Activated T-cell treated with anti-CD3 and anti-CD28 coated beads, Interleukin-2, amount 50 U/mL, for 72 hours (primary cell): ENCODE measurements around the gene ANKFY1. TPM values are rescaled to one million over a fixed set of nuclear protein-coding genes. Genes with fewer than 3 reads are reported as not detected.

ENCODE experiments used
- ATAC-seq, 2 donors: fragments of 150-1000 bp; cut with Tn5 transposase; replicated peaks in 1 of 2; 2 replicates each; pipeline ENCODE4 v1.10.0; 2021; ENCODE audit warnings: moderate library complexity in 2 of 2, mild to moderate bottlenecking in 1 of 2
- DNase-seq, 2 donors: peaks; one replicate each; pipeline ENCODE4 v3.0.0; 2021 to 2022; ENCODE audit warnings: mixed read lengths in 1 of 2
- H3K27ac Mint-ChIP-seq: one replicate; pipeline ENCODE4 v1.8.0; 2022; ENCODE audit warnings: mild to moderate bottlenecking, moderate library complexity, mixed read lengths
- H3K27me3 Mint-ChIP-seq: one replicate; pipeline ENCODE4 v1.8.0; 2022; ENCODE audit warnings: low read depth, mixed read lengths
- H3K36me3 Mint-ChIP-seq, 2 donors: one replicate each; pipeline ENCODE4 v1.8.0; 2022; ENCODE audit warnings: mixed read lengths in 2 of 2, mild to moderate bottlenecking in 1 of 2; ENCODE audit not compliant: insufficient read depth in 2 of 2
- H3K4me1 Mint-ChIP-seq: one replicate; pipeline ENCODE4 v1.8.0; 2022; ENCODE audit warnings: low read depth, mixed read lengths
- H3K4me3 Mint-ChIP-seq, 2 donors: one replicate each; pipeline ENCODE4 v1.8.0; 2022; ENCODE audit warnings: mild to moderate bottlenecking in 2 of 2, mixed read lengths in 2 of 2, moderate library complexity in 2 of 2
- H3K9me3 Mint-ChIP-seq, 2 donors: one replicate each; pipeline ENCODE4 v1.8.0; 2022; ENCODE audit warnings: mixed read lengths in 2 of 2
- total RNA-seq, 2 donors: library from RNA; stranded (reverse); gene quantifications; one replicate each; pipeline ENCODE4 v1.2.3, GENCODE V29; 2022

The ANKFY1 gene
- total RNA-seq, 2 donors from 2014 or later: 36.4 to 37.9 TPM

GRCh38 chr17:4248504-4249277, 15.1 kb downstream of the ANKFY1 start:
- DNase-seq (no peak), ATAC-seq (no peak)
- Mint-ChIP-seq H3K9me3 (no peaks in the 10 kb centered on the region), H3K27me3 (no peaks in the 10 kb centered on the region), H3K36me3 (peaks cover 1 to 3% of the 10 kb centered on the region in 2 donors), H3K4me1 (peaks cover 42% of the 10 kb centered on the region), H3K27ac (no peak overlapping the region), H3K4me3 (no peak overlapping the region)

- Mint-ChIP-seq H3K27me3 (no peaks in the 10 kb centered on the region), H3K4me1 (peaks cover 37% of the 10 kb centered on the region), H3K4me3 (no peak overlapping the region), H3K36me3 (peaks cover 0 to 1% of the 10 kb centered on the region in 2 donors), H3K27ac (no peak overlapping the region), H3K9me3 (no peaks in the 10 kb centered on the region)
- DNase-seq (no peak), ATAC-seq (no peak)
These were observed 15.8 kb downstream of the ANKFY1 start for GRCh38 chr17:4247971-4248388.

GRCh38 chr17:4247361-4247970, 16.3 kb downstream of the ANKFY1 start:
- no peak for DNase-seq

GRCh38 chr17:4246674-4247073, 17.1 kb downstream of the ANKFY1 start:
- DNase-seq: no peak
- no peaks in the 10 kb centered on the region for H3K36me3 Mint-ChIP-seq
- peaks cover 31% of the 10 kb centered on the region for H3K4me1 Mint-ChIP-seq
- H3K9me3 Mint-ChIP-seq: no peaks in the 10 kb centered on the region
- no peak overlapping the region for H3K4me3 Mint-ChIP-seq
- no peak overlapping the region for H3K27ac Mint-ChIP-seq
- no peak for ATAC-seq
- H3K27me3 Mint-ChIP-seq: no peaks in the 10 kb centered on the region

More at GRCh38 chr17:4247361-4247970, 16.3 kb downstream of the ANKFY1 start:
- H3K4me1 Mint-ChIP-seq: peaks cover 37% of the 10 kb centered on the region
- no peaks in the 10 kb centered on the region for H3K9me3 Mint-ChIP-seq
- no peak overlapping the region for H3K27ac Mint-ChIP-seq
- no peaks in the 10 kb centered on the region for H3K27me3 Mint-ChIP-seq
- H3K36me3 Mint-ChIP-seq: peaks cover 0 to 1% of the 10 kb centered on the region in 2 donors
- no peak for ATAC-seq
- H3K4me3 Mint-ChIP-seq: no peak overlapping the region

- H3K9me3 Mint-ChIP-seq: no peaks in the 10 kb centered on the region
- no peak for DNase-seq
- peaks cover 9% of the 10 kb centered on the region for H3K4me1 Mint-ChIP-seq
- no peak overlapping the region for H3K27ac Mint-ChIP-seq
- H3K4me3 Mint-ChIP-seq: no peak overlapping the region
- ATAC-seq: no peak
- H3K36me3 Mint-ChIP-seq: peaks cover 1 to 7% of the 10 kb centered on the region in 2 donors
- H3K27me3 Mint-ChIP-seq: no peaks in the 10 kb centered on the region
These were observed 22.2 kb downstream of the ANKFY1 start for GRCh38 chr17:4241535-4241934.

- Mint-ChIP-seq H3K36me3 (peaks cover under 1 to 19% of the 10 kb centered on the region in 2 donors), H3K27ac (no peak overlapping the region), H3K27me3 (no peaks in the 10 kb centered on the region), H3K4me3 (no peak overlapping the region), H3K4me1 (peaks cover 17% of the 10 kb centered on the region), H3K9me3 (no peaks in the 10 kb centered on the region)
- DNase-seq (no peak), ATAC-seq (no peak)
These were observed 27.3 kb downstream of the ANKFY1 start for GRCh38 chr17:4236456-4236855.

- peaks cover 17% of the 10 kb centered on the region for H3K4me1 Mint-ChIP-seq
- ATAC-seq (no peak), DNase-seq (no peak)
- H3K9me3 Mint-ChIP-seq: no peaks in the 10 kb centered on the region
- H3K27ac Mint-ChIP-seq: no peak overlapping the region
- H3K36me3 Mint-ChIP-seq: peaks cover 0 to 15% of the 10 kb centered on the region in 2 donors
- no peak overlapping the region for H3K4me3 Mint-ChIP-seq
- no peaks in the 10 kb centered on the region for H3K27me3 Mint-ChIP-seq
These were observed 28.2 kb downstream of the ANKFY1 start for GRCh38 chr17:4235372-4236279.

- H3K9me3 Mint-ChIP-seq: no peaks in the 10 kb centered on the region
- DNase-seq: no peak
- no peaks in the 10 kb centered on the region for H3K27me3 Mint-ChIP-seq
- H3K4me3 Mint-ChIP-seq: no peak overlapping the region
- peaks cover 0 to 15% of the 10 kb centered on the region in 2 donors for H3K36me3 Mint-ChIP-seq
- peaks cover 17% of the 10 kb centered on the region for H3K4me1 Mint-ChIP-seq
- no peak overlapping the region for H3K27ac Mint-ChIP-seq
- ATAC-seq: no peak
These were observed 29.4 kb downstream of the ANKFY1 start for GRCh38 chr17:4234401-4234800.

GRCh38 chr17:4233668-4234258, 30.0 kb downstream of the ANKFY1 start:
- no peak overlapping the region for H3K4me3 Mint-ChIP-seq
- no peak for DNase-seq
- no peak for ATAC-seq
- no peaks in the 10 kb centered on the region for H3K27me3 Mint-ChIP-seq
- H3K4me1 Mint-ChIP-seq: peaks cover 17% of the 10 kb centered on the region
- no peaks in the 10 kb centered on the region for H3K9me3 Mint-ChIP-seq
- H3K27ac Mint-ChIP-seq: no peak overlapping the region
- H3K36me3 Mint-ChIP-seq: peaks cover 0 to 13% of the 10 kb centered on the region in 2 donors

- no peak overlapping the region for H3K4me3 Mint-ChIP-seq
- DNase-seq: no peak
- H3K27me3 Mint-ChIP-seq: no peaks in the 10 kb centered on the region
- H3K9me3 Mint-ChIP-seq: no peaks in the 10 kb centered on the region
- peaks cover 0 to 12% of the 10 kb centered on the region in 2 donors for H3K36me3 Mint-ChIP-seq
- H3K4me1 Mint-ChIP-seq: peaks cover 17% of the 10 kb centered on the region
- H3K27ac Mint-ChIP-seq: peak overlapping the region; percentile 76
- no peak for ATAC-seq
These were observed 31.5 kb downstream of the ANKFY1 start for GRCh38 chr17:4232168-4232813.

GRCh38 chr17:4229627-4230541, 33.9 kb downstream of the ANKFY1 start:
- ATAC-seq (no peak), DNase-seq (no peak)
- Mint-ChIP-seq H3K9me3 (no peaks in the 10 kb centered on the region), H3K4me1 (peaks cover 17% of the 10 kb centered on the region), H3K27ac (no peak overlapping the region), H3K36me3 (peaks cover 0 to 10% of the 10 kb centered on the region in 2 donors), H3K4me3 (no peak overlapping the region), H3K27me3 (no peaks in the 10 kb centered on the region)
